NCI-H446 (cell line): ENCODE measurements around the gene BOD1.
A peak's percentile ranks its signal among the peaks of the same experiment; 100 is the strongest.

Source experiments
- DNase-seq, 2 experiments: peaks; one replicate each; lab custom pipeline; 2025; lab: John Stamatoyannopoulos, UW

BOD1 gene

GRCh38 chr5:173616577-173617118 is at the start of gene BOD1:
TSS of gene BOD1 (minus strand) at chr5:173616650. CDS start at chr5:173616436, 214 bp downstream.
- peak; percentile 91 to 96 for DNase-seq

DNA sequence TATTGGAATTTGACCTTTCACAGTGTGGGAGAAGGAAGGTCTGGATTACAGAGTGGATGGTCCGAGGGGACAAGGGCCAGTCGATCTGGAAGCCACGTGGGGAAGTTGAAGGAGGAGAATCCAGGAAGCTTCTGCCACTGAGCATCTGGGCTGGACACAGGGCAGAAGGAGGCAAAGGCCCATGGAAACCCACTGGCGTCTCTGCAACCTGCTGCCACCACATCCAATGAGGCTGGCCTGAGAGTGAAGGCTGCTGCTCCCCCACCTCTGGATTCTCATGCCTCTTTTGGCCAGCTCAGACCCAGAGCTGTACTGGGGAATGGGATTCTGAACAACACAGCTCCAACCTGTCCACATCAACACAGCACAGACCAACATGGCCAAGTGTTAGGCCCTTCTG is 48.9 kb upstream of the BOD1 start:
- DNase-seq = no peak

DNA sequence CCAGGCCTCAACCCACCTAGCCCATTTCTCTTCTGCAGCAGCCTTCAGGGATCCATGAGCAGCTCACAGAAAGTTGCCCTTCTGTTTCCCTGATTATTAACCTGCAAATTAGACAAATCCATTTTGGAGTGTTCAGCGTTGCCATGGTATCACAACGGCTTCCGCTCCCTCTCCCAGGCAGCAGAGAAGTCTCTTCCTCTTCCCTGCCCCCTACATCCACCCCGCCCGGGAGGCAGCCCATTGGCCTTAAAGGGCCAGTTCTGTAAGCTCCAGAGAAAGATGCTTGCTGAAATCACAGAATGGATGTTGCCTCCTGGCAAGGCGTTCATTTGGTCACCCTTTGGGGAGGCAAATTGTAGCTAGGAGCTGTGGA is 47.7 kb upstream of the BOD1 start:
- no peak for DNase-seq

DNA sequence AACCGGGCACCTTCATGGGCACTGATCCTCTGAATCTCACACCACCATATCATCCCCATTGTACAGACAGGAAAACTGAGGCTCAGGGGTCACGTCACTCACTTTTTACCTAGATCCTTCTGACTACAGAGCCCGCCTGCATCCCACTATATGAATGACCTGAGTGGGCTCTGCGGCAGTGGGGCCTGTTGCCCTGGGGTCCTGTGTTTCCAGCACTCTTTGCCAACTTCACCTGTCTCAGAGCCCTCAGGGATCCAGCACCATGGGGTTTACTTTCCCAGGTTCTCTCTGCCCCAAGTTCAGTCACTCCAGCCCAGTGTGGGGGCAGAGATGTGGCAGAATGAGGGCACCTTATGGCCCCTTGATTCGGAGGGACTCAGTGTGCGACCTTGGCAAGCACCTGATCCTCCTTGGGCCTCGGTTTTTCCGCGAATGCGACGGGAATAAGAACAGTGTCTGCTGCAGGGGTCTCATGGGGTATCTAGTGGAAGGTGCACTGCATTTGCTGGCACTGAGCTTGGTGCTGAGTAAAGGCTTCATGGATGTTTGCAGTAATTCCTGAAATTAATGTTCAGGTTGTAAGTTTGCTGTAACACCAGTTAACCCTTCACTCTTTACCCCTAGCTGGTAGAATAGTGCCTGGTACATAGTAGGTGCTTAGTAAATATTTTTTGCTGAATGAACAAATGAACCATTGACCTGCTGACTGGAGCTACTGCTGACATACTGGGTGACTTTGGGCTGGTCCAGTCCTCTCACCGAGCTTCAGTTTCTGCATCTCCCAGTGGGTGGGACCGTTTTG is 47.1 kb upstream of the BOD1 start:
- no peak for DNase-seq

DNA sequence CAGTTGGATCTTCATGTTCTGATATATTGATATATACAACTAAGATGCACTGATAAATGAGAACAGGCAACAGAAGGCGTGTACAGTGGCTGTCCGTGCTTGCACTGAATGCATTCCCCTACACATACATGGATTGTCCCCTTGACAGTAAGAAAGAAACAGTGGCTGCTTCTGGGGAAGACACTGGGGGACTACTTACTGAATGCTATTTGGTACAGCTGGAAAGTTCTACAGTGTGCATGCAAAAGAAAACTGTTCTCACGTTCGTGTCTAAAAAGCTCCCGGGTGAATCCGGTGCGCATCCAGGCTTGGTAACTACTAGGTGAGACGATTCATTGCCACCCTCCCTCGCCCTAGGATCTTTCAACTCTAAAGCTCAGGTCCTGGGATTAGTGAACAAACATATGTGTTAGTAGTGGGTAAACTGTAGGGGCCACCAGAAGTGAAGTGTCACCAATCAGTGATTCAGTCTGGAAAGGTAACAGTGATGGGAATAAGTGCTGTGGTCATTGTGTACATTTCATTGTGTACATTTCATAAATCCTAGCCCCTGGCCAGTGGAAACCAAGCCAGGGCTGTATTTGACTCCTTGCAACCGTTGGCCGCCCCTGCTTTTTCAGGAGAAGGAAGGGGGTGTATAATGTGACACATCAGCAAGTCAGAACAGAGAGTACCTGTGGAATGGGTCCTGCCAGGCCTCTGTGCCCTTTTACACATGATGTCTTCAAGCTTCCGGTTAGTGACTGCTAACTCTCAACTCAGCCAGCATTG is 46.3 kb upstream of the BOD1 start:
- no peak for DNase-seq

DNA sequence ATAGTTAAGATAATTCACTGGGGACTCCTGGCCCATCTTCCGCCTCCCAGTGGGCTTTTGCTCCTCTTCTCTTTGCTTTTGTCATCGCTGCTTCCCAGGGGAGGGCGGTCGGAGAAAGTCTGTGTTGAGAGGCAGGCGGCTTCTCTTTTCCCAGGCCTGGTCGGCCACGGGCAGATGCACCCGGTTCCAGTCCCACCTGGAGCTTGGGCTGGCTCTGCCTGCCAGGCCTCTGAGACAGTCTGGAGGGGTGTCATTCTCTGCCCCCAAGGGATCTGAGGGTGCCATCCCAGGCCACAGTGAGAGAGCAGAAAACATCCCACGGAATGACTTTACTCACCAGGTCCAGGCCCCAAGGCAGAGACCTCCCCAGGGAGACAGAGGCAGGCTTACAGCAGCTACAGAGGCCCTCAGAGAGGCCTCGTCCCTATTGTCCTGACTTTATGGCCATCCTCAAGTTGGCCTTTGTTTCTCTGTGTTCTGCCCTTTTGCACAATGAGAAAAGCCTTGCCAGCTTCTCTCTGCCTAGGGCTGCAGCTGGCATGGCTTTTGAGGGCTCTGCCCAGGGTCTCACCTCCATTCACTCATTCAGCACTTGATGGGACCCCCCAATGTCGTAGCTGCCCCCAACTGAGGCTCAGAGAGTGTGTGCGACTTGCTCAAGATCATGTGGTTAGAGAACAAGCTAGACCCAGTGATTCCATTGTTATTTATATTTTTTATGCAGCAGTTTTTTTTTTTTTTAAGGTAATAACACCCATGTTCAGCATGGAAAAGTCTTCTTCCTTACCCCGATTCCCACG is 44.2 kb upstream of the BOD1 start:
- DNase-seq = no peak

GRCh38 chr5:173659423-173659822 is 43.0 kb upstream of the BOD1 start:
- DNase-seq = no peak

- DNase-seq = no peak
Observed at GRCh38 chr5:173657741-173658356, 41.4 kb upstream of the BOD1 start.

GRCh38 chr5:173655196-173655797 is 38.8 kb upstream of the BOD1 start:
- no peak for DNase-seq

DNA sequence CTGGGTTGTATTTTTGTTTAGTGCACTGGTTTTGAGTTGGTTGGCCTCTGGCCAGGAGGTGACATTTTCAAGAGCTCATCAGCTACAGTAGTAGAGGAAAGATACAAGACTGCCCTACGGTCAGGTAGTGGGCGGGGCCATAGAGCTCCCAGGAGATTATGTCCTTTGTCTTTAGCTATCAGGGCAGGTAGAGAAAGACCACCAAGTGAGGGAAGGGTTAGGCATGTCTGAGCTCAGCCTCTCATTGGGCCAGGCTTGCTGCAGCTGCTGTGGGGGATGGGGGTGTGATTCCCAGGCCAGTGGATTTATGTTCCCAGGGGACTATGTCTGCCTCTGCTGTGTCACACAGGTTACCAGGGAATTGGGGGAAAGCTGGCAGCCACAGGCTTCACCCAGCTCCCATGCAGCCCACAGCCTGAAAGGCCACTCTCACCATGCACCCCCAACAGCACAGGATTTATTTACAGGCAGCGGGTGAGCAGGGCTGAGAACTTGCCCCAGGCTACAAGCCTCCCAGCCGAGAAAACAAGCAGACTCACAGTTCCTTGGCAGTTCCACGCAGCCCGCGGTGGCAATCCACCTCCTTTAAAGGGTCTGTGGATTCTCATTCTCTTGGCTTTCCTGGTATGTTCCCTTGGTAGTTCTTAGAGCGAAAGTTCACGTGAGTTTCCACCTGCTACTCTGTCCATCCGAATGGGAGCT is 37.5 kb upstream of the BOD1 start:
- no peak for DNase-seq

GRCh38 chr5:173648308-173648866 is 31.9 kb upstream of the BOD1 start:
- no peak for DNase-seq

DNA sequence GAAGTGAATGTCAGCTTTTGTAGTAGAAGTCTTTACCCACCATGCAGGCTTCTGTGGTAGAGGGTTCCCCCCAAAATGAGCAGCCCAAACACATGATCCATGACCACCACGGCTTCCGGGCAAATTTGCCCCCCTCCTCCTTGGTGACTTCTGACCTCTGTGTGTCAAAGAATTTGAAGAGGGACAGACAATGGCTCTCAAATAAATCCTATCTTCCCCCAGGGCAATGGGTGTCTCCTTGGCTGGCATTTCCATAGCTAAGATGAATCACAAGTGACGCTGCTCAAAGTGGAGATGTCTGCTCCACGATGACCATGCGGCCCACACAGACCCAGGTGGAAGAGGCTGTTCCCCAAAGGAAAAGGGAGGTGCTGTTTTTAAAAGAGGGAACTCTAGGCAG is 30.2 kb upstream of the BOD1 start:
- DNase-seq = no peak

GRCh38 chr5:173645890-173646574 is 29.6 kb upstream of the BOD1 start:
- DNase-seq = no peak

DNA sequence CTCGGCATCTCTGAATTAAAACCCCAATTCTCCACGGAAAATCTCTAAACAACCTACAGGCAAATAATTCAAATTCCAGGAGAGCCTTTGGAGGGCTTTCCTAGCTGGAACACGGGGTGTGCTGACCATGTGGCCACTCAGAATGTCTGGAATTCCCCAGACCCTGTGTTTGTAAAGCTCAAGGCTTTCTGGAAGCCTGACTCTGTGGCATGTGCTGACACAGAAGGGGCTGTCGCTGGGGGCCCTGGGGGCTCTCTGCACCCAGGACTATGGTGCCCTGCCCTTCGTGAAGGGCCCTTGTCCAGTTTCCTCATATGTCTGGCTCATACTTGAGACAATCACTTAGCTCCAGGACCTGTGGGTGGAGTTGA is 29.0 kb upstream of the BOD1 start:
- no peak for DNase-seq

DNA sequence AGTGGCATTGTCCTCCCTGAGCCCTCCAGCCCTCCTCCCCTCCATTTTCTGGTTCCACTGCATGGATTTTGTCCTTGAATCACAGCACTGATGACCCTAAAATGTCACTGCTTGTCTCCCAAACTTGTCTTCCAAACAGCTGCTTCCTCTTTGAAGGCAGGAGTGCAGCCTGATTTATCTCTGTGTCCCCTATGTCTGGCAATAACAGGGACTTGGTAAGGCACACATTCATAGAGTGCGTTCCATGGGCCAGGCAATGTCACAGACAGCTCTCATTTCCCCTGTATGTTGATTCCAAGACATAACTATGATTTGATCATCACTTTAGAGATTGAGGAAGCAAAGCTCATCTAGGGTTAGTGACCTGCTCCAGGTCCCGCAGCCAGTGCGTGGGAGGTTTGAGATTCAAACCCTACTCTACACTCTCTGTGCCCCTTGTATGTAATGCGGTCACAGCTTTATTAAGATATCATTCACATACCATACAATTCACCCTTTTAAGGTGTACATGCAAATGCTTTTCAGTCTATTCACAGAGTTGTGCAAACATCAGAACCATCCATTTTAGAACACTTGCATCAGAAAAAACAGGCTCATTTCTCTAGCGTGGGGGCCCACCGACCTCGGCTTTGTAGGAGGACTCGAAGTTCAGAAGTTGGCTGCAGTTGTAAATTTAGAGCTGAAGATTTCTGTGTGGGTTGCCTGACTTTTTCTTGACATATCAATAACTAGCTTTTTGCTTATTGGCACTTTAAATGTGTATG is 28.4 kb upstream of the BOD1 start:
- DNase-seq = no peak

DNA sequence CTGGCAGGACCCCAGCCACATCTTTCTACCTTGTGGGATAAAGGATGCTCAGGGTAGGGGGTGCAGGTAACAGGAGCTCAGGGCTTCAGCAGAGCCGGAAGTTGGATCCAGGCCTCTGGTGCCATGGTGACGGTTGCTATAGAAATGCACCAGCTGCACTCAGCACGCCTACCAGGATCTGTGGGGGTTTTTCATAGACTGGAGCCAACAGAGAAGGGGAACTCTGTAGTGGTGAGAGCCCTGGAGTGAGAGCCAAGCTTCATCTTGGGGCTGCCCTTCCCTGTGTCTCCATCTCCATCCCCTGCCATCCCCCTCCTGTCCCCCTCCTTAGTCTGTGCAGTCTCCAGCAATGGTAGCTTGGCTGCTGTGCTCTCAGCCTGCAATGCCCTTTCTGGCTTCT is 27.5 kb upstream of the BOD1 start:
- peak in 1 of 2 experiments; percentile 5 for DNase-seq

DNA sequence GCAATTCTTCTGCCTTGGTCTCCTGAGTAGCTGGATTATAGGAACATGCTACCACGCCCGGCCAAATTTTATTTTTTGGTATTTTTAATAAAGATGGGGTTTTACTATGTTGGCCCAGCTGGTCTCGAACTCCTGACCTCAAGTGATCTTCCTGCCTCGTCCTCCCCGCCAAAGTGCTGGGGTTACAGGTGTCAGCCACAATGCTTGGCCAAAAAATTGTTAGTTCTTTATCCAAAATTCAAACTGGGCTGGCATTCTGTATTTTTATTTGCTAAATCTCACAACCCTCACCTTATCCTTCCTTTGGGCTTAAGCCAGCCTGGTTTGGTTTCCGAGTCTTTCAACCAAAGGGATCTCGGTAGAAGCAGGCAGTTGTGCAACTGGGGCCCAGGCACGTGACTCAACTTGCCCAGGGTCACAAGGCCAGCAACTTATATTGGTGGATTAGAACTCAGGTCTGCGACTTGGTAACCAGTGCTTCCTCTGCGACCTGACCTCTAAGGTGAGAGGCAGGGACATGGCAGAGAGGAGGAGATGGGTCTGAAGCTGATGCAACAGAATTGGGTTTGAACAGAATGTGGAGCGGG is 26.5 kb upstream of the BOD1 start:
- DNase-seq = no peak

DNA sequence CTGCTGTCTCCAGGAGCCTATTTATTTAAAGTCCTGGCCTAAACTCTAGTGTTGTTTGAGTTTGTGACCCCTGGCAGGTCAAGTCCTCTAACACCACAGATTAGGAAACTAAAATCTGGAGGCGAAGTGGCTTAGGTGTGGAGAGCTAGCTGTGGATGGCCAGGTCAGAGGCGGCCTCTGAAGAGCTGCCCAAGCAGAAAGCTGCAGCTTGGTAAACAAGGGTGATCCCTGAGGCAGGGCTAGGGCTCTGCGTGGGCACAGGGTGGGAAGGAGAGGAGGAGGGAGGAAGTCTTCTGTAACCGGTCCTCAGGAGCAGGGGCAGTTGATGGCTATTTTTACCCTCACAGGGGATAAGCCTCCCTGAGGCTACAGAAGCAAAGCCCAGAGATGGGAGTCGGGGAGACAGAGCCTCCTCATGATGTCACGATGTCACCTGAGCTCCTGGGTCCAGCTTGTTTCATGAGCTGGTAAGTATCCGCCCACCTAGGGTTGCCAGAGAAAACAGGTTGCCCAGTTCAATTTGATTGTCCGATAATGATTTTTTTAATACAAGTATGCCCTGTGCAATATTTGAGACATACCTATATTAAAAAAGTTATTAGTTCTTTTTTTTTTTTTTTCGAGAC is 25.9 kb upstream of the BOD1 start:
- no peak for DNase-seq
